ENCODE results near the gene HMGCR.

DNA sequence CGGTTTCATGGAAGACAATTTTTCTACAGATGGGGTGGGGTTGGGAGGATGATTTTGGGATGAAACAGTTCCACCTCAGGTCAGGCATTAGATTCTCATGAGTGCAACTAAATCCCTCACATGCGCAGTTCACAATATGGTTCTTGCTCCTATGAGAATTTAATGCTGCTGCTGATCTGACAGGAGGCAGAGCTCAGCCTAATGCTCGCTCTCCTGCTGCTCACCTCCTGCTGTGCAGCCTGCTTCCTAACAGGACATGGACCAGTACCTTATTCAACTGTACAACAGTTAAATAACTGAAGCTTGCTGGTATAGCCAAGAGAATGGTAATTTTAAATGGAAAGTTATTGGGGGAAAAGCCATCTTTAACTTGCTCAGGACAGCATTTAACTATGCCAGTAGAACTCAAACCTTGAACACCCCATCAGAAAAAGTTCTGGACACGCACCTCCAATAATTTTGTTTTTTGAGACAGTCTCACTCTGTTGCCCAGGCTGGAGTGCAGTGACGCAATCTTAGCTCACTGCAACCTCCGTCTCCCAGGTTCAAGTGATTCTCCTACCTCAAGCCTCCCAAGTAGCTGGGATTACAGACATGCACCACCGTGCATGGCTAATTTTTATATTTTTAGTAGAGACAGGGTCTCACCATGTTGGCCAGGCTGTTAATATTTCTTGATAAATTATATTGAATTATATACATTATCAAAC is 27.7 kb downstream of the HMGCR start:
- TF ChIP-seq EZH2phosphoT487 (IDR thresholded peaks at IDR 0.05; ENCODE audit: borderline replicate concordance, low read length) (no peak), EZH2 (IDR thresholded peaks at IDR 0.05; ENCODE audit: low read length, unreplicated experiment) (no peak)
- TF ChIP-seq, protein P1, sequence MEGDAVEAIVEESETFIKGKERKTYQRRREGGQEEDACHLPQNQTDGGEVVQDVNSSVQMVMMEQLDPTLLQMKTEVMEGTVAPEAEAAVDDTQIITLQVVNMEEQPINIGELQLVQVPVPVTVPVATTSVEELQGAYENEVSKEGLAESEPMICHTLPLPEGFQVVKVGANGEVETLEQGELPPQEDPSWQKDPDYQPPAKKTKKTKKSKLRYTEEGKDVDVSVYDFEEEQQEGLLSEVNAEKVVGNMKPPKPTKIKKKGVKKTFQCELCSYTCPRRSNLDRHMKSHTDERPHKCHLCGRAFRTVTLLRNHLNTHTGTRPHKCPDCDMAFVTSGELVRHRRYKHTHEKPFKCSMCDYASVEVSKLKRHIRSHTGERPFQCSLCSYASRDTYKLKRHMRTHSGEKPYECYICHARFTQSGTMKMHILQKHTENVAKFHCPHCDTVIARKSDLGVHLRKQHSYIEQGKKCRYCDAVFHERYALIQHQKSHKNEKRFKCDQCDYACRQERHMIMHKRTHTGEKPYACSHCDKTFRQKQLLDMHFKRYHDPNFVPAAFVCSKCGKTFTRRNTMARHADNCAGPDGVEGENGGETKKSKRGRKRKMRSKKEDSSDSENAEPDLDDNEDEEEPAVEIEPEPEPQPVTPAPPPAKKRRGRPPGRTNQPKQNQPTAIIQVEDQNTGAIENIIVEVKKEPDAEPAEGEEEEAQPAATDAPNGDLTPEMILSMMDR (conservative IDR thresholded peaks at IDR 0.05; ENCODE audit: low read depth, low read length) = no peak

All from PC-3 (cell line).